NB4 (cell line): Measurements from ENCODE around the gene ROMO1.

ENCODE experiments used
- CTCF ChIP-seq: IDR thresholded peaks from one replicate; pipeline ENCODE4 v1.5.1; 2012; ENCODE audit warnings: low read depth, low read length
- MAX ChIP-seq: IDR thresholded peaks from 2 replicates; pipeline ENCODE4 v1.6.1; 2011; ENCODE audit warnings: low read depth, low read length
- POLR2A ChIP-seq: IDR thresholded peaks from 2 replicates; pipeline ENCODE4 v1.6.1; 2011; ENCODE audit warnings: mild to moderate bottlenecking; ENCODE audit not compliant: insufficient read length; ENCODE audit errors: extremely low read depth

GRCh38 chr20:35699127-35699956 is at the start of gene ROMO1, which contains the start of gene NFS1:
- TF ChIP-seq CTCF: no peak
- TF ChIP-seq MAX: peak; percentile 81
- TF ChIP-seq POLR2A: peak; percentile 81
